Measurements from ENCODE around the gene QTRT2. TPM values are rescaled to one million over a fixed set of nuclear protein-coding genes. Genes with fewer than 3 reads are reported as not detected.

QTRT2 gene
- total RNA-seq, 1 experiment from 2014 or later: 84.1 TPM

GRCh38 chr3:114071786-114072185 is 15.2 kb downstream of the QTRT2 start:
- H3K23me2 ChIP-seq (ENCODE audit: insufficient read length, low read depth, low read length, poor library complexity, severe bottlenecking): no peaks in the 10 kb centered on the region
- no peak overlapping the region for H2BK20ac ChIP-seq (ENCODE audit: low read depth, low read length, poor library complexity, severe bottlenecking)
- H3K9ac ChIP-seq (ENCODE audit: extremely low read depth, insufficient read length, low read length): no peak overlapping the region
- H3K27ac ChIP-seq (ENCODE audit: insufficient read length, low read depth, low read length): no peak overlapping the region
- no peak overlapping the region for H3K4me2 ChIP-seq (ENCODE audit: insufficient read depth, insufficient read length, low read length)
- H3K27me3 ChIP-seq (ENCODE audit: insufficient read depth, low read length): no peaks in the 10 kb centered on the region
- Mint-ChIP-seq H3K4me3 (no peak overlapping the region), H3K4me1 (no peaks in the 10 kb centered on the region), H3K9me3 (no peaks in the 10 kb centered on the region), H3K36me3 (ENCODE audit: insufficient read depth in 1 of 3, low read depth in 3 of 3) (peaks cover 41 to 87% (median 81%) of the 10 kb centered on the region in 3 experiments; a peak in 6 of 7 replicates), H3K27me3 (ENCODE audit: low read depth) (no peaks in the 10 kb centered on the region), H3K27ac (no peak overlapping the region)
- DNase-seq: no peak
- TF ChIP-seq, protein P1, sequence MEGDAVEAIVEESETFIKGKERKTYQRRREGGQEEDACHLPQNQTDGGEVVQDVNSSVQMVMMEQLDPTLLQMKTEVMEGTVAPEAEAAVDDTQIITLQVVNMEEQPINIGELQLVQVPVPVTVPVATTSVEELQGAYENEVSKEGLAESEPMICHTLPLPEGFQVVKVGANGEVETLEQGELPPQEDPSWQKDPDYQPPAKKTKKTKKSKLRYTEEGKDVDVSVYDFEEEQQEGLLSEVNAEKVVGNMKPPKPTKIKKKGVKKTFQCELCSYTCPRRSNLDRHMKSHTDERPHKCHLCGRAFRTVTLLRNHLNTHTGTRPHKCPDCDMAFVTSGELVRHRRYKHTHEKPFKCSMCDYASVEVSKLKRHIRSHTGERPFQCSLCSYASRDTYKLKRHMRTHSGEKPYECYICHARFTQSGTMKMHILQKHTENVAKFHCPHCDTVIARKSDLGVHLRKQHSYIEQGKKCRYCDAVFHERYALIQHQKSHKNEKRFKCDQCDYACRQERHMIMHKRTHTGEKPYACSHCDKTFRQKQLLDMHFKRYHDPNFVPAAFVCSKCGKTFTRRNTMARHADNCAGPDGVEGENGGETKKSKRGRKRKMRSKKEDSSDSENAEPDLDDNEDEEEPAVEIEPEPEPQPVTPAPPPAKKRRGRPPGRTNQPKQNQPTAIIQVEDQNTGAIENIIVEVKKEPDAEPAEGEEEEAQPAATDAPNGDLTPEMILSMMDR (conservative IDR thresholded peaks at IDR 0.05): no peak
- no peak overlapping the region for H4K91ac ChIP-seq (ENCODE audit: insufficient read length, low read depth, low read length)
- H3K79me1 ChIP-seq (ENCODE audit: insufficient read depth, low read depth, low read length, poor library complexity, severe bottlenecking): no peaks in the 10 kb centered on the region
- no peak overlapping the region for H4K5ac ChIP-seq (ENCODE audit: insufficient read length, low read depth, low read length)
- H2AK5ac ChIP-seq (ENCODE audit: insufficient read length, low read length): no peak overlapping the region
- WGBS (ENCODE audit: extremely low coverage, insufficient read length, low lambda C conversion rate): no CpG with 5 or more reads among the region's 1 CpG
- no peaks in the 10 kb centered on the region for H4K20me1 ChIP-seq (ENCODE audit: control insufficient read depth, insufficient read depth, insufficient read length)
- no peak overlapping the region for H3K18ac ChIP-seq (ENCODE audit: insufficient read length, low read depth, low read length)
- H3K56ac ChIP-seq (ENCODE audit: insufficient read length, low read depth, low read length): no peak overlapping the region
- H4K8ac ChIP-seq (replicated peaks; ENCODE audit: insufficient read length, low read depth, low read length): no peak overlapping the region
- H3K14ac ChIP-seq (ENCODE audit: insufficient read depth, low read length): no peak overlapping the region
- H2AFZ ChIP-seq (ENCODE audit: low read length): no peak overlapping the region
- H2BK5ac ChIP-seq (ENCODE audit: insufficient read length, low read length): no peak overlapping the region
- no peaks in the 10 kb centered on the region for H3K9me3 ChIP-seq (ENCODE audit: control insufficient read depth, low read depth, low read length)
- no peak overlapping the region for H2BK12ac ChIP-seq (ENCODE audit: insufficient read length, low read depth, low read length)
- H2BK15ac ChIP-seq (ENCODE audit: low read depth, low read length): no peak overlapping the region
- H3K79me2 ChIP-seq (ENCODE audit: insufficient read depth, low read length): no peaks in the 10 kb centered on the region
- no peak overlapping the region for H3K4ac ChIP-seq (ENCODE audit: low read depth, low read length)
- H3K23ac ChIP-seq (ENCODE audit: insufficient read length, low read depth, low read length): no peak overlapping the region
- no peak overlapping the region for H2BK120ac ChIP-seq (ENCODE audit: low read depth, low read length, poor library complexity, severe bottlenecking)
- H3K4me1 ChIP-seq (ENCODE audit: insufficient read depth, low read length): no peaks in the 10 kb centered on the region
- H3T11ph ChIP-seq (ENCODE audit: low read length): no peak overlapping the region

Measured in H9 (cell line).